Right lobe of liver (tissue), 6 donors: ENCODE results near the gene CDK8. TPM values are rescaled to one million over a fixed set of nuclear protein-coding genes. Genes with fewer than 3 reads are reported as not detected.

Experiments used
- ATAC-seq, 4 donors: fragments of 200-7000 bp; cut with Tn5 transposase; one replicate each; pipeline ENCODE4 v1.9.1; 2020; ENCODE audit warnings: mild to moderate bottlenecking in 4 of 4, moderate library complexity in 4 of 4
- DNase-seq, 3 donors: peaks; one replicate each; pipeline ENCODE4 v3.0.0-alpha.2; 2020
- H3K27ac ChIP-seq, 3 donors: fragments of 200-600 bp; one replicate each; pipeline ENCODE4 v1.8.0; 2022
- H3K27me3 ChIP-seq, 2 donors: fragments of 200-600 bp; one replicate each; pipeline ENCODE4 v1.8.0; 2022
- H3K36me3 ChIP-seq, 4 donors: fragments of 200-600 bp; sonication (generic) in 1 of 4; one replicate each; pipeline versions ENCODE4 v1.5.1 to v1.8.0; 2017 to 2022; ENCODE audit warnings: control low read depth in 1 of 4
- H3K4me1 ChIP-seq, 4 donors: fragments of 200-600 bp; sonication (generic) in 1 of 4; one replicate each; pipeline versions ENCODE4 v1.5.1 to v1.8.0; 2017 to 2022; ENCODE audit warnings: control low read depth in 1 of 4
- H3K4me3 ChIP-seq, 3 donors: fragments of 200-600 bp; one replicate each; pipeline ENCODE4 v1.8.0; 2022
- H3K9me3 ChIP-seq, 4 donors: fragments of 200-600 bp; sonication (generic) in 1 of 4; one replicate each; pipeline versions ENCODE4 v1.5.1 to v1.8.0; 2017 to 2022; ENCODE audit warnings: control low read depth in 1 of 4
- CTCF ChIP-seq, 4 donors: fragments of 200-600 bp in 3 of 4; fragments of 450-650 bp in 1 of 4; IDR thresholded peaks; one replicate each; pipeline versions ENCODE4 v1.5.1 to v1.8.0; 2016 to 2022; ENCODE audit warnings: antibody characterized with exemption in 4 of 4, mild to moderate bottlenecking in 2 of 4
- POLR2A ChIP-seq: fragments of 450-650 bp; IDR thresholded peaks from one replicate; pipeline ENCODE4 v1.6.1; 2017; ENCODE audit warnings: antibody characterized with exemption, mild to moderate bottlenecking
- WGBS: methylation state at CpG from one replicate; pipeline ENCODE4 v1.1.6; 2018; ENCODE audit warnings: low coverage, low lambda C conversion rate; ENCODE audit not compliant: insufficient coverage; ENCODE audit errors: missing lambda C conversion rate; 5-methylcytosine and 5-hydroxymethylcytosine counted together
- intact Hi-C, 2 donors: fragments of 100-400 bp; cut with DNase I; formaldehyde crosslinking; loops; one replicate each; pipeline versions ENCODE4 v1.11.2 to v1.14.1; 2022
- total RNA-seq, 6 experiments: library from RNA; depleted of rRNA in 2 of 6; stranded (reverse); fragments of >200 nt in 2 of 6; fragmentation: NEBNext Ultra II Directional in 3 of 6; extraction: Animal tissue kit (Norgen Biotek cat#: 25700) in 3 of 6; gene quantifications; one replicate each; pipeline versions ENCODE4 v1.1.0 to v1.2.4, GENCODE V29; 2016 to 2023
- donor health status: DM: no; HTN: yes; CAD: no.
- donor health status: DM: no; HTN: no; CAD: no.
- donor health status: DM: no; HTN: no; CAD: no.
- donor health status: DM: no; HTN: yes; CAD: no.
- donor health status: DM: no; HTN: yes; CAD: no.

The CDK8 gene
- total RNA-seq, 6 experiments from 2014 or later, result 6.2 to 10.5 (median 7.7) TPM

GRCh38 chr13:26379831-26380230 lies 125.9 kb downstream of the CDK8 start:
- intact Hi-C loops, result no loop called here
- 98% methylated on average over 5 of the region's 5 CpGs for WGBS
- no peaks in the 10 kb centered on the region for H3K36me3 ChIP-seq
- H3K27me3 ChIP-seq, result no peaks in the 10 kb centered on the region
- H3K4me3 ChIP-seq, result no peak overlapping the region
- TF ChIP-seq POLR2A (no peak), CTCF (IDR thresholded peaks at IDR 0.05) (no peak)
- no peak overlapping the region for H3K27ac ChIP-seq
- no peaks in the 10 kb centered on the region for H3K9me3 ChIP-seq
- no peak for DNase-seq
- ATAC-seq, result no peak
- no peaks in the 10 kb centered on the region for H3K4me1 ChIP-seq

GRCh38 chr13:26380930-26381329 lies 127.0 kb downstream of the CDK8 start:
- intact Hi-C loops, result no loop called here
- Histone ChIP-seq H3K27me3 (no peaks in the 10 kb centered on the region), H3K27ac (no peak overlapping the region), H3K9me3 (no peaks in the 10 kb centered on the region), H3K36me3 (peaks cover 0 to 6% (median 0%) of the 10 kb centered on the region in 4 donors), H3K4me1 (no peaks in the 10 kb centered on the region), H3K4me3 (no peak overlapping the region)
- ATAC-seq (no peak), DNase-seq (no peak)
- WGBS, result 91% methylated on average over 2 of the region's 2 CpGs
- TF ChIP-seq CTCF (IDR thresholded peaks at IDR 0.05) (no peak), POLR2A (no peak)

- ATAC-seq (no peak), DNase-seq (no peak)
- intact Hi-C loops, result no loop called here
- Histone ChIP-seq H3K27me3 (no peaks in the 10 kb centered on the region), H3K9me3 (no peaks in the 10 kb centered on the region), H3K27ac (no peak overlapping the region), H3K36me3 (peaks cover 0 to 6% (median 0%) of the 10 kb centered on the region in 4 donors), H3K4me1 (no peaks in the 10 kb centered on the region), H3K4me3 (no peak overlapping the region)
- TF ChIP-seq POLR2A (no peak), CTCF (IDR thresholded peaks at IDR 0.05) (no peak)
- 89% methylated on average over 2 of the region's 2 CpGs for WGBS
Measured at GRCh38 chr13:26382366-26382765, 128.4 kb downstream of the CDK8 start.

- no peak for TF ChIP-seq CTCF (IDR thresholded peaks at IDR 0.05)
- TF ChIP-seq POLR2A, result no peak
Measured at GRCh38 chr13:26382835-26383234, 128.9 kb downstream of the CDK8 start.

GRCh38 chr13:26384587-26384986 lies 130.7 kb downstream of the CDK8 start:
- Histone ChIP-seq H3K27ac (no peak overlapping the region), H3K36me3 (peaks cover 0 to 6% (median 0%) of the 10 kb centered on the region in 4 donors), H3K27me3 (no peaks in the 10 kb centered on the region), H3K4me3 (no peak overlapping the region), H3K4me1 (no peaks in the 10 kb centered on the region), H3K9me3 (no peaks in the 10 kb centered on the region)
- intact Hi-C loops, result no loop called here
- no peak for ATAC-seq
- no peak for TF ChIP-seq CTCF (IDR thresholded peaks at IDR 0.05)
- TF ChIP-seq POLR2A, result no peak
- DNase-seq, result no peak
- 67% methylated on average over 1 of the region's 1 CpG for WGBS

More at GRCh38 chr13:26382835-26383234, 128.9 kb downstream of the CDK8 start:
- Histone ChIP-seq H3K27ac (no peak overlapping the region), H3K9me3 (no peaks in the 10 kb centered on the region), H3K27me3 (no peaks in the 10 kb centered on the region), H3K4me3 (no peak overlapping the region), H3K36me3 (peaks cover 0 to 6% (median 0%) of the 10 kb centered on the region in 4 donors), H3K4me1 (no peaks in the 10 kb centered on the region)
- DNase-seq (no peak), ATAC-seq (no peak)
- intact Hi-C loops, result no loop called here
- WGBS, result 82% methylated on average over 3 of the region's 4 CpGs
